GM18909 (cell line): ENCODE data around the gene GRIN2C.
"Not testable (repeated sequence)": the region's sequence is repeated elsewhere in the genome, so short reads cannot be mapped to it uniquely, and the experiment has no call there.

Experiments used
- ATAC-seq: cut with Tn5 transposase; IDR thresholded peaks from one replicate; pipeline ENCODE4 v1.9.1; 2021; ENCODE audit warnings: mild to moderate bottlenecking; ENCODE audit not compliant: unreplicated experiment, poor library complexity

Gene GRIN2C

GRCh38 chr17:74881073-74881472 lies 21.4 kb upstream of the GRIN2C start:
- ATAC-seq, result no peak

- ATAC-seq, result no peak
These were observed 19.6 kb upstream of the GRIN2C start for GRCh38 chr17:74879308-74879707.

- ATAC-seq, result no peak
These were observed 19.0 kb upstream of the GRIN2C start for GRCh38 chr17:74878658-74879057.

- no peak for ATAC-seq
These were observed 18.2 kb upstream of the GRIN2C start for GRCh38 chr17:74877592-74878548.

GRCh38 chr17:74875977-74876593 lies 16.4 kb upstream of the GRIN2C start:
- ATAC-seq, result no peak

- ATAC-seq, result no peak
These were observed 15.7 kb upstream of the GRIN2C start for GRCh38 chr17:74875155-74875976.

GRCh38 chr17:74874615-74875037 lies 14.9 kb upstream of the GRIN2C start:
- no peak for ATAC-seq

GRCh38 chr17:74873874-74874614 lies 14.4 kb upstream of the GRIN2C start:
- ATAC-seq, result no peak

GRCh38 chr17:74873037-74873873 lies 13.6 kb upstream of the GRIN2C start:
- peak; percentile 89 for ATAC-seq

- peak; percentile 29 for ATAC-seq
These were observed 12.8 kb upstream of the GRIN2C start, which contains the start of gene FDXR for GRCh38 chr17:74872313-74873036. FDXR (minus strand) TSS chr17:74872994; CDS start chr17:74872944, 50 bp downstream.

GRCh38 chr17:74871356-74872076 lies 11.8 kb upstream of the GRIN2C start:
- no peak for ATAC-seq

GRCh38 chr17:74870512-74870911 lies 10.8 kb upstream of the GRIN2C start:
- no peak for ATAC-seq

GRCh38 chr17:74870028-74870427 lies 10.3 kb upstream of the GRIN2C start:
- ATAC-seq, result not testable (repeated sequence)

GRCh38 chr17:74868908-74869255 lies 9.2 kb upstream of the GRIN2C start:
- ATAC-seq, result no peak

GRCh38 chr17:74868251-74868907 lies 8.7 kb upstream of the GRIN2C start:
- no peak for ATAC-seq

GRCh38 chr17:74866198-74866835 lies 6.6 kb upstream of the GRIN2C start:
- ATAC-seq, result no peak
